Mesendoderm (in vitro differentiated cells): ENCODE data around the gene CNTLN.

Source experiments
- DNase-seq: peaks from one replicate; pipeline ENCODE4 v3.0.0; 2013
- H2AK5ac ChIP-seq: 2 replicates; pipeline ENCODE4 v1.6.1; 2013; ENCODE audit warnings: low read length, inconsistent platforms
- H2BK120ac ChIP-seq: 2 replicates; pipeline ENCODE4 v1.6.1; 2013; ENCODE audit warnings: low read depth, mild to moderate bottlenecking, low read length, moderate library complexity, mixed read lengths
- H2BK15ac ChIP-seq: replicated peaks from 2 replicates; pipeline ENCODE4 v1.6.1; 2013; ENCODE audit warnings: low read depth, mild to moderate bottlenecking, moderate library complexity
- H2BK5ac ChIP-seq: 2 replicates; pipeline ENCODE4 v1.6.1; 2013; ENCODE audit warnings: low read length, inconsistent platforms
- H3K18ac ChIP-seq: 2 replicates; pipeline ENCODE4 v1.6.1; 2013; ENCODE audit warnings: mild to moderate bottlenecking, low read length, mixed read lengths
- H3K23ac ChIP-seq: one replicate; pipeline ENCODE4 v1.6.1; 2013; ENCODE audit warnings: low read length
- H3K27ac ChIP-seq: 2 replicates; pipeline ENCODE4 v1.5.1; 2013; ENCODE audit warnings: low read depth, mild to moderate bottlenecking, inconsistent platforms, low read length, moderate library complexity
- H3K27me3 ChIP-seq: 2 replicates; pipeline ENCODE4 v1.6.1; 2013; ENCODE audit warnings: low read length, control low read depth, mild to moderate bottlenecking, inconsistent platforms; ENCODE audit not compliant: insufficient read depth, poor library complexity
- H3K36me3 ChIP-seq: 2 replicates; pipeline ENCODE4 v1.6.1; 2013; ENCODE audit warnings: low read length, inconsistent platforms; ENCODE audit not compliant: control insufficient read depth, insufficient read depth
- H3K4ac ChIP-seq: one replicate; pipeline ENCODE4 v1.6.1; 2013; ENCODE audit warnings: low read depth, mild to moderate bottlenecking, low read length, moderate library complexity
- H3K4me1 ChIP-seq: 2 replicates; pipeline ENCODE4 v1.6.1; 2013; ENCODE audit warnings: low read depth, low read length, inconsistent platforms; ENCODE audit not compliant: control insufficient read depth
- H3K4me2 ChIP-seq: 2 replicates; pipeline ENCODE4 v1.6.1; 2013; ENCODE audit warnings: low read length
- H3K4me3 ChIP-seq: 2 replicates; pipeline ENCODE4 v1.5.1; 2013; ENCODE audit warnings: mild to moderate bottlenecking, low read length
- H3K56ac ChIP-seq: one replicate; pipeline ENCODE4 v1.6.1; 2013; ENCODE audit warnings: low read length
- H3K79me1 ChIP-seq: 2 replicates; pipeline ENCODE4 v1.6.1; 2013; ENCODE audit warnings: low read length, inconsistent platforms
- H3K79me2 ChIP-seq: 2 replicates; pipeline ENCODE4 v1.6.1; 2013; ENCODE audit warnings: mild to moderate bottlenecking, low read length; ENCODE audit not compliant: control insufficient read depth, insufficient read depth
- H3K9ac ChIP-seq: 2 replicates; pipeline ENCODE4 v1.6.1; 2013; ENCODE audit warnings: low read length, inconsistent platforms
- H4K5ac ChIP-seq: one replicate; pipeline ENCODE4 v1.6.1; 2013; ENCODE audit warnings: low read length
- H4K8ac ChIP-seq: one replicate; pipeline ENCODE4 v1.6.1; 2013; ENCODE audit warnings: low read depth, mild to moderate bottlenecking, control low read depth, low read length, moderate library complexity
- WGBS: extraction: QIAGEN DNeasy Blood & Tissue Kit; methylation state at CpG from one replicate; pipeline ENCODE4 v1.1.7; 2013; ENCODE audit warnings: low lambda C conversion rate, missing lambda C conversion rate; ENCODE audit not compliant: insufficient coverage; ENCODE audit errors: extremely low coverage; 5-methylcytosine and 5-hydroxymethylcytosine counted together

The CNTLN gene

GRCh38 chr9:17484906-17485305, 350.1 kb downstream of the CNTLN start:
- no peak overlapping the region for H3K4me2 ChIP-seq
- H3K18ac ChIP-seq: no peak overlapping the region
- H3K9ac ChIP-seq: no peak overlapping the region
- H3K56ac ChIP-seq: no peak overlapping the region
- no peak overlapping the region for H4K8ac ChIP-seq
- WGBS: no CpG with 5 or more reads among the region's 3 CpGs
- no peaks in the 10 kb centered on the region for H3K36me3 ChIP-seq
- no peak overlapping the region for H2BK120ac ChIP-seq
- H3K27ac ChIP-seq: no peak overlapping the region
- no peak overlapping the region for H3K4me3 ChIP-seq
- no peak overlapping the region for H2BK5ac ChIP-seq
- no peak overlapping the region for H3K23ac ChIP-seq
- H4K5ac ChIP-seq: no peak overlapping the region
- no peaks in the 10 kb centered on the region for H3K27me3 ChIP-seq
- no peaks in the 10 kb centered on the region for H3K79me2 ChIP-seq
- DNase-seq: no peak
- no peak overlapping the region for H2AK5ac ChIP-seq
- H3K4ac ChIP-seq: no peak overlapping the region
- no peaks in the 10 kb centered on the region for H3K4me1 ChIP-seq
- H2BK15ac ChIP-seq: no peak overlapping the region
- H3K79me1 ChIP-seq: no peaks in the 10 kb centered on the region

- H3K27me3 ChIP-seq: no peaks in the 10 kb centered on the region
- H2BK15ac ChIP-seq: no peak overlapping the region
- no peak overlapping the region for H3K27ac ChIP-seq
- no peak overlapping the region for H3K4me2 ChIP-seq
- H2AK5ac ChIP-seq: no peak overlapping the region
- H2BK120ac ChIP-seq: no peak overlapping the region
- H4K5ac ChIP-seq: no peak overlapping the region
- DNase-seq: no peak
- no peak overlapping the region for H3K4me3 ChIP-seq
- H4K8ac ChIP-seq: no peak overlapping the region
- H3K36me3 ChIP-seq: no peaks in the 10 kb centered on the region
- no peak overlapping the region for H3K9ac ChIP-seq
- no peak overlapping the region for H3K4ac ChIP-seq
- no peak overlapping the region for H3K23ac ChIP-seq
- WGBS: no CpG with 5 or more reads among the region's 1 CpG
- H3K18ac ChIP-seq: no peak overlapping the region
- H3K79me1 ChIP-seq: no peaks in the 10 kb centered on the region
- H3K56ac ChIP-seq: no peak overlapping the region
- H3K79me2 ChIP-seq: no peaks in the 10 kb centered on the region
- no peak overlapping the region for H2BK5ac ChIP-seq
- H3K4me1 ChIP-seq: no peaks in the 10 kb centered on the region
Observed at GRCh38 chr9:17486396-17486795, 351.6 kb downstream of the CNTLN start.

DNA sequence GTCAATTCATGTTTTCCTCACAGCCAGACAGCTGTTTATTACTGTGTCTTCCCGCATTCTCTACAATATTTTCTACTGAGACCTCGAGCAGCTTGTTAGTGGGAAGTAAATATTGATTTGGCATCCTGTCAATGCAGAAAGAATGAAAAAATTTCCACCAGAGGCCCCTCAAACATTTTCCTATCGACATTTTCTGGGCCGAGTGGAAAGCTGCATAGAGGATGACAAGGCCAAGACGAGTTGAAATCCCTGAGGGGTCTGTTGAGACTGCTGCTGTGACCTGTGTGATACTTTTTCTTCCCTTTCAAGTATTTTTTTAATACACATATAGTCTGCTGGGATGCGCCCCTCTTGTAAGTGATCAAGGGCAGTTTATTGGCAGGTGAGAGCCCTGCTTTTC, 352.6 kb downstream of the CNTLN start:
- no peaks in the 10 kb centered on the region for H3K79me2 ChIP-seq
- H2BK5ac ChIP-seq: no peak overlapping the region
- H3K27me3 ChIP-seq: no peaks in the 10 kb centered on the region
- H2BK15ac ChIP-seq: no peak overlapping the region
- H2BK120ac ChIP-seq: no peak overlapping the region
- no peaks in the 10 kb centered on the region for H3K4me1 ChIP-seq
- no peak overlapping the region for H3K23ac ChIP-seq
- no peak overlapping the region for H2AK5ac ChIP-seq
- H3K36me3 ChIP-seq: no peaks in the 10 kb centered on the region
- H3K9ac ChIP-seq: no peak overlapping the region
- no peak overlapping the region for H3K4ac ChIP-seq
- no CpG with 5 or more reads among the region's 6 CpGs for WGBS
- H3K79me1 ChIP-seq: no peaks in the 10 kb centered on the region
- H4K5ac ChIP-seq: no peak overlapping the region
- no peak overlapping the region for H3K4me3 ChIP-seq
- no peak overlapping the region for H4K8ac ChIP-seq
- H3K18ac ChIP-seq: no peak overlapping the region
- no peak for DNase-seq
- H3K4me2 ChIP-seq: no peak overlapping the region
- no peak overlapping the region for H3K56ac ChIP-seq
- H3K27ac ChIP-seq: no peak overlapping the region

DNA sequence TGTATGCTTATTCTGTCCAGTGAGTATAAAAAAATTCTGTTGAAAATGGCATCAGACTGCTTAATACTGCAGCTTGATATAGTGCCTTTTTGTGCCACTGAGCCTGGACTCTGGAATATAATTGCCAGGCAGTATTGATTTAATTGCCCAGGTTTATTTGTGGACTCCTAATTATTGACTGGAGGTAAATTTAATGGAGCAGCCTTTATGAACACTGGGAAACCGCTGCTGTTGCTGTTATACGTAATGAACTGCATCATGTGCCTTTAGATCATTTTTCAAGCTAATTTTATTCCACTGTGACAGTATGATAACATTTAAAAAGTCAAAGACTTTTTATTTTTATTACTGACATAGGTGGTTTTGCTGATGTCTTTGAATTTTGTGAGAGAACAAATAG, 353.8 kb downstream of the CNTLN start:
- H3K4ac ChIP-seq: no peak overlapping the region
- DNase-seq: no peak
- H3K79me2 ChIP-seq: no peaks in the 10 kb centered on the region
- H4K5ac ChIP-seq: no peak overlapping the region
- no peaks in the 10 kb centered on the region for H3K79me1 ChIP-seq
- no peak overlapping the region for H3K18ac ChIP-seq
- H2AK5ac ChIP-seq: no peak overlapping the region
- no peaks in the 10 kb centered on the region for H3K27me3 ChIP-seq
- H2BK120ac ChIP-seq: no peak overlapping the region
- no peak overlapping the region for H4K8ac ChIP-seq
- no peaks in the 10 kb centered on the region for H3K4me1 ChIP-seq
- H3K56ac ChIP-seq: no peak overlapping the region
- H3K27ac ChIP-seq: no peak overlapping the region
- no peak overlapping the region for H3K9ac ChIP-seq
- H2BK15ac ChIP-seq: no peak overlapping the region
- no CpG with 5 or more reads among the region's 2 CpGs for WGBS
- no peak overlapping the region for H2BK5ac ChIP-seq
- H3K36me3 ChIP-seq: no peaks in the 10 kb centered on the region
- H3K4me2 ChIP-seq: no peak overlapping the region
- H3K4me3 ChIP-seq: no peak overlapping the region
- H3K23ac ChIP-seq: no peak overlapping the region

DNA sequence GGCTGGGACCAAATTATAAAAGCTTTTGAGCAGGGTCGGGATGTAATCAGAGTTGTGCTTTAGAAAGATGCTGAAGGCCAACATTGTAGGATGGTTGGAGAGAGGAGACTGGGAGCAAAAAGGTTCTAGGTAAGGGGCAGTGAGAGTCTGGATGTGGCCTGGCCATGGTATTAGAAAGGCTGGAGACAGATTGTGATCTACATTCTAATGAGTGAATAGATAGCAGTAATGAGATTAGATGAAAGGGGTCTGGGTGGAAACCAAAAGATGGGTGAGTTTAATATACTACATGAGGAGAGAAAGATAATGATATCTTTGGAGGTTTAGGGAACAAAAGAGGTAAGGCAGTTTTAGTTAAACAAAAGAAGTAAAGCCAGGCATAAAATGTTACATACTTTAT, 355.3 kb downstream of the CNTLN start:
- Histone ChIP-seq H3K36me3 (no peaks in the 10 kb centered on the region), H3K4me1 (no peaks in the 10 kb centered on the region), H3K18ac (no peak overlapping the region), H3K27ac (no peak overlapping the region), H3K4me2 (no peak overlapping the region), H2BK5ac (no peak overlapping the region), H2AK5ac (no peak overlapping the region), H4K8ac (no peak overlapping the region), H3K23ac (no peak overlapping the region), H3K79me2 (no peaks in the 10 kb centered on the region), H3K27me3 (no peaks in the 10 kb centered on the region), H3K9ac (no peak overlapping the region), H3K79me1 (no peaks in the 10 kb centered on the region), H3K4me3 (no peak overlapping the region), H2BK120ac (no peak overlapping the region), H2BK15ac (no peak overlapping the region), H3K4ac (no peak overlapping the region), H4K5ac (no peak overlapping the region), H3K56ac (no peak overlapping the region)
- no CpG with 5 or more reads among the region's 1 CpG for WGBS
- DNase-seq: peak; percentile 60

DNA sequence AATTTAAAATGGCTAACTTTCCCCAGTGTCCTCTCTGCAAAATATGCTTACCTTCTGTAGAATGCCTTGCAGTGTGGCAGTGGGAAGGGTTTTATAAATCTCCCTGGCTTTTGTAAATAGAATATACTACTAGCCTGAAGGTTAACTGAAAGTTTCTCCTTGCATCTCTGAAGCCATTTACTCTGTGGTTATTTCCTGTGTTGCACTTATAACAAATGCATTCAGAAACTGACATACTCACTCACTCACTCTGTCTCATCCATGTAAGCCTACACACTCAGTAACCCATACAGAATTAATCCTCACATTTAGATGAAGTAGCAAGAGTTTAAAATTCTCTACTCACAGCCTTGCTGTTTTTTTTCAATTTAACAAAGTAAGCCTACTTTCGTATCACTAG, 356.9 kb downstream of the CNTLN start:
- no peak overlapping the region for H4K5ac ChIP-seq
- no peak overlapping the region for H2BK15ac ChIP-seq
- H3K56ac ChIP-seq: no peak overlapping the region
- H3K79me1 ChIP-seq: no peaks in the 10 kb centered on the region
- no peaks in the 10 kb centered on the region for H3K4me1 ChIP-seq
- no peak overlapping the region for H3K27ac ChIP-seq
- no peaks in the 10 kb centered on the region for H3K79me2 ChIP-seq
- H2BK120ac ChIP-seq: no peak overlapping the region
- no CpG with 5 or more reads among the region's 1 CpG for WGBS
- no peak overlapping the region for H2AK5ac ChIP-seq
- no peak overlapping the region for H3K4me2 ChIP-seq
- H4K8ac ChIP-seq: no peak overlapping the region
- no peaks in the 10 kb centered on the region for H3K27me3 ChIP-seq
- no peak overlapping the region for H3K18ac ChIP-seq
- no peak overlapping the region for H3K4me3 ChIP-seq
- no peak overlapping the region for H2BK5ac ChIP-seq
- H3K23ac ChIP-seq: no peak overlapping the region
- no peaks in the 10 kb centered on the region for H3K36me3 ChIP-seq
- no peak for DNase-seq
- H3K9ac ChIP-seq: no peak overlapping the region
- H3K4ac ChIP-seq: no peak overlapping the region
